Choroid plexus epithelial cell (primary cell): Measurements from ENCODE around the gene APIP.

Experiments
- DNase-seq: peaks from one replicate; pipeline ENCODE4 v3.0.0-alpha.2; 2010; ENCODE audit warnings: low read depth
- H3K4me3 ChIP-seq: 2 replicates; pipeline ENCODE4 v1.5.1; 2011; ENCODE audit warnings: low read depth, mild to moderate bottlenecking, control low read depth, low read length, moderate library complexity
- TF ChIP-seq, protein P1 (sequence below): conservative IDR thresholded peaks from 2 replicates; pipeline ENCODE4 v1.5.1; 2011; ENCODE audit warnings: low read depth, mild to moderate bottlenecking, control low read depth, inconsistent platforms, low read length, moderate library complexity

The APIP gene

DNA sequence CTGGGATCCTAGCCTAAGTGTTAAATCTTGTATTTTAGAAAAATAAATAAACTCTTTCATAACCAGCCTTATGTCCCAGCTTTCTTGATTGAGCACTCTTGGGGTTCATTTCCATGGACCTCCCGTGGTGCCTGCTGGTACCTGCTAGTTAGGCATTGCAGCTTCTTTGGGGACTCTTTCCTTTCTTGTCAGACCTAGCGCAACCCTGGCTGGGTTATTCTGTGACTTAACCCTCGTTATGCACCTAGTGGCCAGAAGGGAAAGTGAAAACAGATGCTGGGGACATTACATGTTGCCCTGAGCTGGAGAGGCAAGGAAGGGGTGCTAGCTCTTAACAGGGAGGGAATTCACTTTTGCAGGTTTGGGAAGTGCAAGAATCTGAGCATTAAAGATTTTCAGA, 46.8 kb downstream of the APIP start:
- TF ChIP-seq, protein P1, sequence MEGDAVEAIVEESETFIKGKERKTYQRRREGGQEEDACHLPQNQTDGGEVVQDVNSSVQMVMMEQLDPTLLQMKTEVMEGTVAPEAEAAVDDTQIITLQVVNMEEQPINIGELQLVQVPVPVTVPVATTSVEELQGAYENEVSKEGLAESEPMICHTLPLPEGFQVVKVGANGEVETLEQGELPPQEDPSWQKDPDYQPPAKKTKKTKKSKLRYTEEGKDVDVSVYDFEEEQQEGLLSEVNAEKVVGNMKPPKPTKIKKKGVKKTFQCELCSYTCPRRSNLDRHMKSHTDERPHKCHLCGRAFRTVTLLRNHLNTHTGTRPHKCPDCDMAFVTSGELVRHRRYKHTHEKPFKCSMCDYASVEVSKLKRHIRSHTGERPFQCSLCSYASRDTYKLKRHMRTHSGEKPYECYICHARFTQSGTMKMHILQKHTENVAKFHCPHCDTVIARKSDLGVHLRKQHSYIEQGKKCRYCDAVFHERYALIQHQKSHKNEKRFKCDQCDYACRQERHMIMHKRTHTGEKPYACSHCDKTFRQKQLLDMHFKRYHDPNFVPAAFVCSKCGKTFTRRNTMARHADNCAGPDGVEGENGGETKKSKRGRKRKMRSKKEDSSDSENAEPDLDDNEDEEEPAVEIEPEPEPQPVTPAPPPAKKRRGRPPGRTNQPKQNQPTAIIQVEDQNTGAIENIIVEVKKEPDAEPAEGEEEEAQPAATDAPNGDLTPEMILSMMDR = peak; percentile 47
- no peak overlapping the region for H3K4me3 ChIP-seq
- peak; percentile 7 for DNase-seq

GRCh38 chr11:34866375-34866774, 49.8 kb downstream of the APIP start:
- no peak overlapping the region for H3K4me3 ChIP-seq
- TF ChIP-seq, protein P1 = no peak
- peak; percentile 46 for DNase-seq

- TF ChIP-seq, protein P1 = no peak
- no peak overlapping the region for H3K4me3 ChIP-seq
- no peak for DNase-seq
Observed at GRCh38 chr11:34865261-34865660, 50.9 kb downstream of the APIP start.

DNA sequence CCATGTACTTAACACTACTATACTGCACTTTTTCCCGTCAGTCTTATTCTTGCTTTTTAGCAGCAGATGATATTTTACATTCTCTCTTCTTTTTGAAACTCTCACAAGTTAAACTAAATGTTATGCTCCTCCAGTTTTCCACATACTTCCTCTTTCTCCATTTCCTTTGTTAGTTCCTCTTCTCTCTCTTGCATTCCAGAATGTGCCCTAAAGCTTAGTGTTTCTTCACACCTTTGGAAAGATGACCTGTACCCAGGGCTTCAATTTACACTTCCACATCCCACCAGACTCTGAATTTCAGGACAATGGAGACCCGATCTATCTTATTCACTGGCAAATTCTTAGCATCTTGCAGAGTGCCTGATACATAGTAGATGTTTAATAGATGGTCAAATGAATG, 51.8 kb downstream of the APIP start:
- no peak overlapping the region for H3K4me3 ChIP-seq
- DNase-seq = no peak
- TF ChIP-seq, protein P1 = no peak

DNA sequence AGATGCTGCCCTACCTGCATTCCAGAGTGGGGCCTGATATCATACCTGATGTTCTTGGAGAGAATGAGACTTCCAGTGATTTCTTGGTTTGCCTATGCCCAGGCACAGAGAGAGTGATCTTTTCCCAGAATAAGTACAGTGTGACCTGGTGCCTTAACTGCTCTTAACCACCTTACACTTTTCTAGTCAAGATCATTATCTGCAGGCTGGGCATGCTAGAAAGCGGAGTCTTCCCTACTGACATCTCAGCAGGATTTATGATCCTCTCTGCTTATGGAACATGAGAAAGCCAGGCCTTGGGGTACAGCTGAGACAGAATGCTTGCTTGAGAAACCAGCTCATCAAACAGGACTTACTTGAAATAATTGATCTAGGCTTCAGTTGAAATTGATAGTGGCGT, 53.1 kb downstream of the APIP start:
- TF ChIP-seq, protein P1 = no peak
- no peak for DNase-seq
- H3K4me3 ChIP-seq = no peak overlapping the region

DNA sequence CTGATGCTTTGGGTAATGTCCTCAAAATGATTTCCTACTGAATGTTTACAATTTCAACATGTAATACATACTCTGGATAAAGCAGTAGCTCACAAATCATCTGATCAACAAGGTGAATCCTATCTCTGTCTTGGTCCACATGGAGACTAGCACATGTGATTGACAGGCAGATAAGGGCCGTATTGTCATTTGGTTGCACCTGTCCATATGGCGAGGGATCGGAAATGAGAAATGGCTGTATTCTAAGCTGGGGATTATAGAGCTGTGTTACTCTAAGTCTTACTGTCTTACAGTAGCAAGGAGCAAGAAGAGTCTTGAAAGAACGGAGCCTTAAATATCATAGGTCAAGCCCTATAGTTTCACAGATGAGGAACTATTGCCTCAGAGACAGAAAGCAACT, 55.7 kb downstream of the APIP start:
- no peak overlapping the region for H3K4me3 ChIP-seq
- TF ChIP-seq, protein P1 = no peak
- no peak for DNase-seq

GRCh38 chr11:34860034-34860433, 56.1 kb downstream of the APIP start:
- H3K4me3 ChIP-seq = no peak overlapping the region
- no peak for DNase-seq
- TF ChIP-seq, protein P1 = no peak
